GM18517 (cell line): Measurements from ENCODE around the gene FAM13A.

Experiments used
- ATAC-seq: cut with Tn5 transposase; IDR thresholded peaks from one replicate; pipeline ENCODE4 v1.9.1; 2021; ENCODE audit warnings: mild to moderate bottlenecking, moderate library complexity; ENCODE audit not compliant: unreplicated experiment

Gene FAM13A

GRCh38 chr4:88754796-88755195 is 302.2 kb downstream of the FAM13A start:
- no peak for ATAC-seq

DNA sequence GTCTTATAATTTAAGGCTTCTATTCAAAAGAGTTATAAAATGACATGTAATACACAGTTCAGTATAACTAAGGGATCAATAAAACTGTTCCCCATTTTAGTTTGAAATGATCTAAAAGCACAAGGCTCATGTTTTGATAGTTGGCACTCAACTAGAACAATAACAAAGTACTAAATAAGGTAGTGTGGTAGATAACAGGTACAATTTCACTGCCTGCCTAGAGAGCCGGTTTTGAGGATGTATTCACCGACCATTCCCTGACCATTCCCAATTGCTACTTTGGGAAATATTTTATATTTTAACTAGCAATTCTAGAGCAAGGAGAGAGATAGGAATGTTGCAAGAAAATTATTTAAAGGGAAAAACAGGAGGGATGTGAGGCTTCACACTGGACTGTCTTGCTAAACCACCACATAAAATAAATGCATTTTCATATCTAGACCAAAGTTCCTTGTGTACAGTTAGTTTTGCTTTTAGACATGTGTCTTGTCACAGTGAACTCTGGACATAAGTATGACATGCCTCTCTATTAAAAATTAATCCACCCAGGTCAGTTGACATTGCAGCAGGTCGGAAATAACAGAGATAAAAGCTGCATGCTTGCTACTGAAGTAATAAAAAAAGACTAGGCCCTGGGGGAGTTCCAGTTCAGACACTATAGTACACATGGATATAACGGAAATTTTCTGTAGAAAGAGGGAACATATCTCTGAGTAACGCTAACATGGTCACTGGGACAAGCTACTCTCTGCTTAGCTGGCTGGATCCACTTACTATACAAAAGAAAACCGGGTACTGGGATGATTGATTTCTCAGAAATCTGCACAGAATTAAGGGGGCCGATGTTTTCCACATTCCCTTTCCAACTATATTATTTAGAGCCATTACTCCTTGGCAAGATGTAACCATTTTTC is 303.1 kb downstream of the FAM13A start:
- no peak for ATAC-seq

- ATAC-seq = no peak
These were observed 304.2 kb downstream of the FAM13A start for GRCh38 chr4:88752754-88753153.

DNA sequence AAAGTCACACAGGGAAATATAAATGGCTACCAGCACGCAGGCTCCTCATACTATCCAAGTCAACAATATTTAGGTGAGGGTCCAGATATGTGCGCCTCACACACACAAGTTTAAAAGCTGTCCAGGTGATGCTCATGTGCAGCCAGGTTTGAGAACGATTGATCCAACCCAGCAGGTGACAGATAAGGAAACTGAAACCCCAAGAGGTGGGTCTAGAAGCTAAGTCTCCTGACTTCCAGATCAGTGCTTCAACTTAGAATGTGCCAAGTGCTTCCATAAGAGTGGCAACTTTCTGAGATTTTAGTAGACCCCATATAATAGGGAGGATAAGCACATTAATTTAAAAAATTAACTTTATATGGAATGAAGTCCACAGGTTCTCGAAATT is 304.9 kb downstream of the FAM13A start:
- ATAC-seq = no peak

DNA sequence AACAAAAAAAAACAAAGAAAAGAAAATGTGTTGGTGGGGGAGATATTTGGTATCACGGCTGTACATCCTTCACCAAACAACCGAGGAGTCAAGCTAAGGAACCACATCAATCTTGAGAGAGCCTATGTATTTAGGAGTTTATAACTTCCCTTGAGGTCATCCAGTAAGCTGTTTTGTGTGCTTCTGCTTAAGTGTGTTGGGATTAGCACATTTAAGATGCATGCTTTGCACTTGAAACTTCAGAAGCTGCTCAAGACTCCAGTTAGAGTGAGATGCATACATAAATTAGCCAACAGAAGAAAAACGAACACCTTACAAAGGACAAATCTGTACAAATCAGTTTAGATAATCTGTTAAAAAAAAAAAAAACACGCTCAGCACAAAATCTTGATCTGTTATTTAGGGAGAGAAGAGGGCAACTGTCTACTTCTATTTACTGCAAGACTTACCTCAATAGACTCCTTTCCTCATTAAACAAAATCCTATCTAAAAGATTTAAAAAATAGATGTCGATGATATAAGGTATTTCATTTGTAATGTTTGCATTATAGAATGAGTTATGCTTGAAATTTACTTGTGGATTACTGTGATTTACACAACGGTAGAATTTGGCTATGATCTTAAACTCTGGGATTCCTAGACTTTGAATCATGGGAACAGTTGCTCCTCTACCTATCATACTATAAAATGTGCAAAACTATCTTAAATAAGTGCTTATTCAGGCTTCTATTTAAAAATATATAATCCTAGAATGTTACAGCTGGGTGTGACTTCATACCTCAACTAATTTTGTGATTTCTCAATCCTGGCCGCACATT is 305.5 kb downstream of the FAM13A start:
- no peak for ATAC-seq

DNA sequence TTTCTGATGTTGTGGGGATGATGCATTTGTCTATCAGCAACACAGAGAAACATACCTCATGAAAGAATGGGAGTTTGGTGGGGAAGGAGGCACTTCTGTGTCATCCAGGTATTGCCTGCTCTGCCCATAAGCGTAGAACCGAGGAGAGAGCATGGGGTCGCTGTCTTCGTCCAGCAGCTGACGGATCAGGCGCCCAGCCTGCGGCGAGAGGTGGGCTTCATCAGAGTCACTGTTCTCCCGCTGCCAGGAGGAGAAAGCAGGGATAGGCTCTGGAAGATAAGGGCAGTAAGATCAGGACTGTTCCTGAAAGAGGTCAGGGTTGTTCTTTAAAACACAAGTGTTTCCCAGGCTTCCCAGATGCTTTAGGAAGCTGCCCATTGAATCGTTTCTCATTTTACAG is 306.6 kb downstream of the FAM13A start:
- no peak for ATAC-seq

GRCh38 chr4:88747351-88747750 is 309.6 kb downstream of the FAM13A start:
- no peak for ATAC-seq

GRCh38 chr4:88746206-88746605 is 310.8 kb downstream of the FAM13A start:
- no peak for ATAC-seq

DNA sequence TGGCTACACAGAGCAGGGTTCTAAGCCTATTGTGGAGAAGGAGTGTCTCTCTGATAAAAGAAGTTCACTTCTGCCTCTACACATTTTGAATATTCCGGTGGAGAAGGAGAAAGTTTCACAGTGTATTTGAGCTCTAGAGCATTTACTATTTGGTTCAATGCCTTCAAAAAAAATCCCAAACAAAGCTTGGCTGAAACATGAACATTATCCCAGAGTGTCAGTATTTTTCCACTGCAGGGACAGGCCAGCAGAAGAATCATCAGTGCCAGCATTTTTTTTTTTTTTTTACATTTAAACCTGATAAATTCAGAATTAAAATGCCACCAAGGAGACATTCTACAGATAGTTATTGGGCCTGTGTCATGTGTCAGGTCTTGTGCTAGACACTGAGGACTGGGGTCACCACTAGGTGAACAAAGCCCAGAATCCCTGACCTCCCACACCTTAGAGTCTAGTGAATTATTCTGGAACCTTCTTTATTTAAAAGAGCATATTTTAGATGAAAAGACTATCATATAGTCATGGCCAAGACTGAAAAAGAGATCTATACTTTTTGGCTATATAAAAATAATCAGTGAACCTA is 311.3 kb downstream of the FAM13A start:
- ATAC-seq = no peak

DNA sequence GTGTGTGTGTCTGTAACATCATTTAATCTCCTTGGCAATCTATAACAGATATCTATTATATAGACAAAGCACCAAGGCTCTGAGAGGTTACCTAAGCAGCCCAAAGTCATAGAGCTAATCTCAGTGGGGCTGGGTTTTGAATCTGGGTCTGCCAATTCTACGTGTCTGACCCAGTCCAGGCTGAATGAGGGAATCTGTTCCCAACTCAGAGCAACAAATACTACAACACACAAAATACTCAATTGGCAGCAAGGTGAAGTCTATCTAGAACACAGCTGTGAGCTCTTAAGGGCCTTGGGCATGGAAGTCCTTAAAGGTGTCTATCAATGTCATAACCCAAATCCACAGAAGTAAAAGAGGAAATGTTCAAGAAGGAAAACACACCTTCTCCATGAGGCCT is 311.8 kb downstream of the FAM13A start:
- no peak for ATAC-seq

- ATAC-seq = no peak
These were observed 312.4 kb downstream of the FAM13A start for GRCh38 chr4:88744609-88745008.

- ATAC-seq = no peak
These were observed 313.3 kb downstream of the FAM13A start for GRCh38 chr4:88743696-88744095.

- no peak for ATAC-seq
These were observed 314.4 kb downstream of the FAM13A start for GRCh38 chr4:88742561-88742960.

- ATAC-seq = no peak
These were observed 318.8 kb downstream of the FAM13A start for GRCh38 chr4:88738180-88738579.

GRCh38 chr4:88737307-88737941 is 319.6 kb downstream of the FAM13A start:
- peak; percentile 67 for ATAC-seq

DNA sequence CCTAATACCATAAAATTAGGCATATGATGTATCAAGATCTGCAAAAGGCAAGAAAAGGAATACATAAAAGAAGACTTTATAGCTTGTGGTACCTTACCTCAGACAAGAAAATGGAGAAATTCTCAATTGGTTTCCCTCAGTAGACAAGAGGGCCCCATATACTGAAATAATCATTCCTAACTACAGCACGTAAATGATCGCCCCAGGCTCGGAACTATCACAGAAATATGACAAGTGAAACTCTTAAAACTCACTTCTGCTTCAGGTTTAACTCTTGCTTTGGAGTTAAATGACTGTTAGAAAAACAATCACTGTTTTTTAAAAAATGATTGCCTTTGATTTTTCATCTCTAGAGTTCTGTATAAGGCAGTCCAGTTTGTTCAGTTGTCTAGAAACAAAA is 320.7 kb downstream of the FAM13A start:
- no peak for ATAC-seq

DNA sequence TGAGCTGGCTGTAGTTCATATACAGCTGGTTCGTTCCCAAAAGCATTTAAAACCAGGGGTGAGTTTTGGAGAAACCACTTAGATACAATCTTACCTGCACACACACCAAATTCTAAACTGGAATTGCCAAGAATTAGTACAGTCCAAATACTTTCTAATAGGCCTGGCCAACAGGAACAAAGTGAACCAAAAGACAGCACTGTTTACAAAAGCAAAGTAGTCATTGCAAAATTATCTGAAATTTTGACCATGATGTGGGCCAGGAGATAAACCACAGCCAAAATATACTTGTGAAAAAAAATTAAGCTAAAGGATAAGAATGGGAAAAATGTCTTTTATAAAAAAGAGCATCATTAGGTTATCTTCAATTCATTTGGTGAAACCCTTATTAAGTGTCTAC is 321.4 kb downstream of the FAM13A start:
- ATAC-seq = no peak

GRCh38 chr4:88734403-88734949 is 322.5 kb downstream of the FAM13A start:
- no peak for ATAC-seq

GRCh38 chr4:88732714-88733368 is 324.1 kb downstream of the FAM13A start:
- ATAC-seq = no peak

DNA sequence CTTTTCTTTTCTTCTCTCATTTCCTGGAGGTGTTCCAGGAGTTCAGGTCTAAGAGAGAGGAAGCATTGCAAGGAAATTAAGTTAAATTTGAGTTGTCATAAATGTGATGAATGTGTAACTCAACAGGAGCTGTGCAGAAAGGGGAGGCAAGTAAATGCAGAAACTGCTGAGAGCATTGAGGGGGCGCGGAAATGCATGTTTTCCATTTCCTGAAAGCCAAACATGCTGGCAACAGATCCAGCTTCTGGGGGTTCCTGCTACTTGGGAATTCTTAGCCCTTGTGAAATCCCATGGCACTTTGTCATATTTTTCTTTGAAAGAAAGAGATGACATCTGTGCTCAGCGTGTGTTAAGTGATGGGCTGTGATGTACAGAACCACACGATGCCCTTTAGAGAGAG is 325.6 kb downstream of the FAM13A start:
- no peak for ATAC-seq
